Measurements from ENCODE around the gene TAS1R3.

TAS1R3 gene

GRCh38 chr1:1377540-1378205, 46.6 kb downstream of the TAS1R3 start:
- FAIRE-seq, result no peak
- no peak for DNase-seq (ENCODE audit: insufficient read length, low spot score)
- TF ChIP-seq CTCF (IDR thresholded peaks at IDR 0.05; ENCODE audit: insufficient read depth, missing control alignments), result no peak

- no peak for FAIRE-seq
- TF ChIP-seq CTCF (IDR thresholded peaks at IDR 0.05; ENCODE audit: insufficient read depth, missing control alignments), result no peak
These were observed 49.8 kb downstream of the TAS1R3 start for GRCh38 chr1:1380860-1381259.

GRCh38 chr1:1381294-1381693, 50.2 kb downstream of the TAS1R3 start:
- no peak for FAIRE-seq

More at GRCh38 chr1:1380860-1381259, 49.8 kb downstream of the TAS1R3 start:
- no peak for DNase-seq (ENCODE audit: insufficient read length, low spot score)

More at GRCh38 chr1:1381294-1381693, 50.2 kb downstream of the TAS1R3 start:
- DNase-seq (ENCODE audit: insufficient read length, low spot score), result no peak
- no peak for TF ChIP-seq CTCF (IDR thresholded peaks at IDR 0.05; ENCODE audit: insufficient read depth, missing control alignments)

All from D721Med (cell line).